Measurements from ENCODE around the gene MAPK13. TPM values are rescaled to one million over a fixed set of nuclear protein-coding genes. Genes with fewer than 3 reads are reported as not detected.

Gene MAPK13
- total RNA-seq, 1 experiment from 2014 or later, result 13.6 TPM

GRCh38 chr6:36186199-36186598 is 55.9 kb downstream of the MAPK13 start:
- TF ChIP-seq RORB (CRISPR knock-in tag; IDR thresholded peaks at IDR 0.05), result no peak
- no peak for TF ChIP-seq TEAD4 (CRISPR knock-in tag; IDR thresholded peaks at IDR 0.05)
- no peak for TF ChIP-seq MYBL2 (CRISPR knock-in tag; IDR thresholded peaks at IDR 0.05)
- TF ChIP-seq CREM (CRISPR knock-in tag; IDR thresholded peaks at IDR 0.05), result no peak
- no peak for TF ChIP-seq ELF4 (CRISPR knock-in tag; IDR thresholded peaks at IDR 0.05; ENCODE audit: low read depth)
- TF ChIP-seq, protein P1, sequence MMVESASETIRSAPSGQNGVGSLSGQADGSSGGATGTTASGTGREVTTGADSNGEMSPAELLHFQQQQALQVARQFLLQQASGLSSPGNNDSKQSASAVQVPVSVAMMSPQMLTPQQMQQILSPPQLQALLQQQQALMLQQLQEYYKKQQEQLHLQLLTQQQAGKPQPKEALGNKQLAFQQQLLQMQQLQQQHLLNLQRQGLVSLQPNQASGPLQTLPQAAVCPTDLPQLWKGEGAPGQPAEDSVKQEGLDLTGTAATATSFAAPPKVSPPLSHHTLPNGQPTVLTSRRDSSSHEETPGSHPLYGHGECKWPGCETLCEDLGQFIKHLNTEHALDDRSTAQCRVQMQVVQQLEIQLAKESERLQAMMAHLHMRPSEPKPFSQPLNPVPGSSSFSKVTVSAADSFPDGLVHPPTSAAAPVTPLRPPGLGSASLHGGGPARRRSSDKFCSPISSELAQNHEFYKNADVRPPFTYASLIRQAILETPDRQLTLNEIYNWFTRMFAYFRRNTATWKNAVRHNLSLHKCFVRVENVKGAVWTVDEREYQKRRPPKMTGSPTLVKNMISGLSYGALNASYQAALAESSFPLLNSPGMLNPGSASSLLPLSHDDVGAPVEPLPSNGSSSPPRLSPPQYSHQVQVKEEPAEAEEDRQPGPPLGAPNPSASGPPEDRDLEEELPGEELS (CRISPR knock-in tag; IDR thresholded peaks at IDR 0.05), result no peak
- TF ChIP-seq ZNF396 (CRISPR knock-in tag; IDR thresholded peaks at IDR 0.05; ENCODE audit: borderline replicate concordance), result no peak
- TF ChIP-seq ATF1 (CRISPR knock-in tag; IDR thresholded peaks at IDR 0.05), result no peak
- TF ChIP-seq IRF2 (CRISPR knock-in tag; IDR thresholded peaks at IDR 0.05; ENCODE audit: borderline replicate concordance, low read depth), result no peak
- no peak for ATAC-seq
- H3K27ac Mint-ChIP-seq, result no peak overlapping the region
- H3K27me3 Mint-ChIP-seq (ENCODE audit: low read depth), result no peaks in the 10 kb centered on the region
- no peaks in the 10 kb centered on the region for H3K36me3 Mint-ChIP-seq
- DNase-seq (ENCODE audit: low spot score), result no peak
- POLR2A ChIA-PET, result no interaction called here
- H3K4me1 Mint-ChIP-seq, result no peaks in the 10 kb centered on the region
- CTCF ChIA-PET, result interaction anchor here (1.8 kb wide), 1 partner anchor 47 kb away, joined by 5 read pairs; no protein-coding TSS in a partner anchor
- no peaks in the 10 kb centered on the region for H3K9me3 Mint-ChIP-seq
- H3K4me3 Mint-ChIP-seq, result no peak overlapping the region

- TF ChIP-seq ZNF317 (CRISPR knock-in tag; IDR thresholded peaks at IDR 0.05; ENCODE audit: borderline replicate concordance, low read depth) (no peak), NFYB (CRISPR knock-in tag; conservative IDR thresholded peaks at IDR 0.05; ENCODE audit: low read depth) (no peak), SMAD3 (CRISPR knock-in tag; IDR thresholded peaks at IDR 0.05; ENCODE audit: borderline replicate concordance) (no peak), JUN (CRISPR knock-in tag; IDR thresholded peaks at IDR 0.05) (no peak), MXD4 (CRISPR knock-in tag; IDR thresholded peaks at IDR 0.05; ENCODE audit: borderline replicate concordance) (no peak), ELF4 (CRISPR knock-in tag; IDR thresholded peaks at IDR 0.05; ENCODE audit: low read depth) (no peak), ZMAT4 (CRISPR knock-in tag; IDR thresholded peaks at IDR 0.05) (no peak), FOXJ3 (CRISPR knock-in tag; IDR thresholded peaks at IDR 0.05; ENCODE audit: borderline replicate concordance) (no peak), CREB1 (CRISPR knock-in tag; IDR thresholded peaks at IDR 0.05) (no peak), TCF7 (CRISPR knock-in tag; IDR thresholded peaks at IDR 0.05; ENCODE audit: low read depth) (no peak), NFATC4 (CRISPR knock-in tag; IDR thresholded peaks at IDR 0.05) (no peak), FOXP1 (CRISPR knock-in tag; IDR thresholded peaks at IDR 0.05; ENCODE audit: borderline replicate concordance) (no peak), ATF2 (CRISPR knock-in tag; IDR thresholded peaks at IDR 0.05; ENCODE audit: borderline replicate concordance, low read depth) (no peak), ZNF121 (CRISPR knock-in tag; IDR thresholded peaks at IDR 0.05) (no peak), ZNF671 (CRISPR knock-in tag; IDR thresholded peaks at IDR 0.05) (no peak), CDX4 (CRISPR knock-in tag; IDR thresholded peaks at IDR 0.05; ENCODE audit: borderline replicate concordance) (no peak), USF2 (CRISPR knock-in tag; IDR thresholded peaks at IDR 0.05) (no peak)
- TF ChIP-seq, protein P2, sequence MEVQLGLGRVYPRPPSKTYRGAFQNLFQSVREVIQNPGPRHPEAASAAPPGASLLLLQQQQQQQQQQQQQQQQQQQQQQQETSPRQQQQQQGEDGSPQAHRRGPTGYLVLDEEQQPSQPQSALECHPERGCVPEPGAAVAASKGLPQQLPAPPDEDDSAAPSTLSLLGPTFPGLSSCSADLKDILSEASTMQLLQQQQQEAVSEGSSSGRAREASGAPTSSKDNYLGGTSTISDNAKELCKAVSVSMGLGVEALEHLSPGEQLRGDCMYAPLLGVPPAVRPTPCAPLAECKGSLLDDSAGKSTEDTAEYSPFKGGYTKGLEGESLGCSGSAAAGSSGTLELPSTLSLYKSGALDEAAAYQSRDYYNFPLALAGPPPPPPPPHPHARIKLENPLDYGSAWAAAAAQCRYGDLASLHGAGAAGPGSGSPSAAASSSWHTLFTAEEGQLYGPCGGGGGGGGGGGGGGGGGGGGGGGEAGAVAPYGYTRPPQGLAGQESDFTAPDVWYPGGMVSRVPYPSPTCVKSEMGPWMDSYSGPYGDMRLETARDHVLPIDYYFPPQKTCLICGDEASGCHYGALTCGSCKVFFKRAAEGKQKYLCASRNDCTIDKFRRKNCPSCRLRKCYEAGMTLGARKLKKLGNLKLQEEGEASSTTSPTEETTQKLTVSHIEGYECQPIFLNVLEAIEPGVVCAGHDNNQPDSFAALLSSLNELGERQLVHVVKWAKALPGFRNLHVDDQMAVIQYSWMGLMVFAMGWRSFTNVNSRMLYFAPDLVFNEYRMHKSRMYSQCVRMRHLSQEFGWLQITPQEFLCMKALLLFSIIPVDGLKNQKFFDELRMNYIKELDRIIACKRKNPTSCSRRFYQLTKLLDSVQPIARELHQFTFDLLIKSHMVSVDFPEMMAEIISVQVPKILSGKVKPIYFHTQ (CRISPR knock-in tag; IDR thresholded peaks at IDR 0.05), result no peak
- DNase-seq (ENCODE audit: low spot score), result no peak
- POLR2A ChIA-PET, result no interaction called here
- CTCF ChIA-PET, result no interaction called here
- Mint-ChIP-seq H3K4me3 (no peak overlapping the region), H3K27ac (no peak overlapping the region), H3K4me1 (peaks cover 6% of the 10 kb centered on the region), H3K27me3 (ENCODE audit: low read depth) (no peaks in the 10 kb centered on the region; the same call in 1 of the 2 replicates), H3K36me3 (no peaks in the 10 kb centered on the region), H3K9me3 (no peaks in the 10 kb centered on the region)
- ATAC-seq, result no peak
Observed at GRCh38 chr6:36187446-36187845, 57.1 kb downstream of the MAPK13 start.

All from WTC11 (cell line).